SH-SY5Y (cell line): ENCODE measurements around the gene INPP5A.

Experiments
- GATA2 ChIP-seq: IDR thresholded peaks from 2 replicates; pipeline ENCODE4 v1.6.1; 2011; ENCODE audit warnings: mild to moderate bottlenecking, low read depth, low read length
- GATA3 ChIP-seq: IDR thresholded peaks from 2 replicates; pipeline ENCODE4 v1.6.1; 2011; ENCODE audit warnings: low read depth, mild to moderate bottlenecking, low read length, moderate library complexity

DNA sequence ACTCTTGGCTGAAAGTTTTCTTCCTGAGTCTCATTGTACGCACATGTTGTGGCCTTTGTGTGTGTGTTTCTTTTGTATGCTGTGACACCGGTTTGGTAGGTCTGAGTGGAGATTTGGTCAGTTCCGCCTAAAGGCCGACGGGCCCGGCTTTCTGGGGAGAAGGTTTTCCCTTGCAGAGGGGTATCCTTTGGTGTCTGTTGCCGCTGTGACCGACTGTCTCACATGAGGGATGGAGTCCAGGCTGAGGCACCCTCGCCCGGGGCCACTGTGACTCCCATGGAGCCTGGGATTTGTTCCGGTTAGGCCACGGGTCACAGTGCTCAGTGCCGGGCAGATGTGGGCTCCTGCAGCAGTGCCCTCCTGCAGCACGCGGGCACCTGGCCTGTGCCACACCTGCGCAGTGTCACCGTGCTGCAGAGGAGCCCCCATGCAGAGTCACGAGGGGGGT, 19.4 kb downstream of the INPP5A start:
- no peak for TF ChIP-seq GATA3
- TF ChIP-seq GATA2: no peak
